ENCODE results near the gene VNN1.

VNN1 gene

DNA sequence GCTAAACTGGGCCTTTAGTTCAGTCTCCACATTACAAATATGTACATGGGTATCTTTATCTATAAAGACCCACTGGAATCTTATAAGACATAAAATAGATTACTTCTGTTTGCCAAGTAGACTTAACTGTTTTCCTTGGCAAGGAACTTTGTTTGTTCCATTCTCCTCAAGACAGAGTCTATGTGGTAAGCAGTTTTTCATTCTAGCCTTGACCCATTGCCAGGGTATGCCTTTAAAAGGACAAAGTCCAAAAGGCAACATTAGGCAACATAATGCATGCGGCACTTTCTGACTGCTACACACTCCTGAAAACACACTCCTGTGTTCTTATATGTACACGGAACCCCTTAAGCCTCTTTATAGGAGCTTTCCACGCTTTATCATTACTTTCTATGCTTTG, 20.4 kb downstream of the VNN1 start:
- no peak for DNase-seq
- no CpG with 5 or more reads among the region's 3 CpGs for whole genome bisulfite sequencing (ENCODE audit: extremely low coverage, insufficient coverage, low lambda C conversion rate)
- no peak overlapping the region for H3K18ac ChIP-seq (ENCODE audit: low read length)
- no peak overlapping the region for H4K5ac ChIP-seq (ENCODE audit: low read length)
- H2AK5ac ChIP-seq (ENCODE audit: low read length) = no peak overlapping the region
- no peak overlapping the region for H3K56ac ChIP-seq (ENCODE audit: low read length)
- no peak overlapping the region for H3K23ac ChIP-seq (ENCODE audit: low read length)
- H3K27ac ChIP-seq (ENCODE audit: low read depth, low read length) = no peak overlapping the region
- no peak overlapping the region for H3K4me3 ChIP-seq (ENCODE audit: low read length)
- H2BK5ac ChIP-seq (ENCODE audit: low read length) = no peak overlapping the region
- H2BK120ac ChIP-seq (ENCODE audit: low read depth, low read length) = no peak overlapping the region
- no peaks in the 10 kb centered on the region for H3K79me2 ChIP-seq (ENCODE audit: control insufficient read depth, insufficient read depth, low read length)
- H3K4me1 ChIP-seq (ENCODE audit: control insufficient read depth, low read depth, low read length) = no peaks in the 10 kb centered on the region
- H3K27me3 ChIP-seq (ENCODE audit: insufficient read depth, low read length, poor library complexity) = no peaks in the 10 kb centered on the region
- no peaks in the 10 kb centered on the region for H3K36me3 ChIP-seq (ENCODE audit: control insufficient read depth, insufficient read depth, low read length)
- H3K79me1 ChIP-seq (ENCODE audit: low read length) = no peaks in the 10 kb centered on the region
- H4K8ac ChIP-seq (ENCODE audit: low read depth, low read length) = no peak overlapping the region
- no peak overlapping the region for H3K4ac ChIP-seq (ENCODE audit: low read depth, low read length)
- H3K9ac ChIP-seq (ENCODE audit: low read length) = no peak overlapping the region
- no peak overlapping the region for H3K4me2 ChIP-seq (ENCODE audit: low read length)
- H2BK15ac ChIP-seq (replicated peaks; ENCODE audit: low read depth) = no peak overlapping the region

DNA sequence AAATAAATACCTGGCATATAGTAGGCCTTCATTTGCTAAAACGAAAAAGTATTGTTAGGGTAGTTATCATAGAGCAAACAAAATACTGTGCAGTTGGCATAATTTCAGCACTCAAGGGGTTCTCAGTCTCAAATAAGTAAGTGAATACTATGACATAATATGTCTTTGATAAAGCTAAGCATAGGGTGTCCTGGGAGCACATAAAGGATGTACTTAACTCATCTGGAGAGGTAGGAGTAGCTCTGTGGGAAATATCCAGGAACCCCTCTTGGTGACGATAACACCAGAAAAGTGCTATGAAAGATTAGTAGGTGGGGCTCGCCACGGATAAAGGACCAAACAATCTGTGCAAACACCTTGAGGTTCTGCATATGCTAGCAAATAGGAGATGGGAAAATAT, 23.2 kb downstream of the VNN1 start:
- no peak for DNase-seq
- Histone ChIP-seq H2BK15ac (replicated peaks; ENCODE audit: low read depth) (no peak overlapping the region), H3K9ac (ENCODE audit: low read length) (no peak overlapping the region), H3K4ac (ENCODE audit: low read depth, low read length) (no peak overlapping the region), H3K4me3 (ENCODE audit: low read length) (no peak overlapping the region), H3K56ac (ENCODE audit: low read length) (no peak overlapping the region), H3K27ac (ENCODE audit: low read depth, low read length) (no peak overlapping the region), H4K8ac (ENCODE audit: low read depth, low read length) (no peak overlapping the region), H2AK5ac (ENCODE audit: low read length) (no peak overlapping the region), H3K23ac (ENCODE audit: low read length) (no peak overlapping the region), H3K36me3 (ENCODE audit: control insufficient read depth, insufficient read depth, low read length) (no peaks in the 10 kb centered on the region), H3K79me1 (ENCODE audit: low read length) (no peaks in the 10 kb centered on the region), H4K5ac (ENCODE audit: low read length) (no peak overlapping the region), H3K79me2 (ENCODE audit: control insufficient read depth, insufficient read depth, low read length) (no peaks in the 10 kb centered on the region), H3K18ac (ENCODE audit: low read length) (no peak overlapping the region), H3K4me2 (ENCODE audit: low read length) (no peak overlapping the region), H3K4me1 (ENCODE audit: control insufficient read depth, low read depth, low read length) (no peaks in the 10 kb centered on the region), H3K27me3 (ENCODE audit: insufficient read depth, low read length, poor library complexity) (no peaks in the 10 kb centered on the region), H2BK5ac (ENCODE audit: low read length) (no peak overlapping the region), H2BK120ac (ENCODE audit: low read depth, low read length) (no peak overlapping the region)
- no CpG with 5 or more reads among the region's 4 CpGs for WGBS (ENCODE audit: extremely low coverage, insufficient coverage, low lambda C conversion rate)

- H2BK120ac ChIP-seq (ENCODE audit: low read depth, low read length) = no peak overlapping the region
- WGBS (ENCODE audit: extremely low coverage, insufficient coverage, low lambda C conversion rate) = no CpG with 5 or more reads among the region's 5 CpGs
- no peak overlapping the region for H3K56ac ChIP-seq (ENCODE audit: low read length)
- no peak overlapping the region for H4K8ac ChIP-seq (ENCODE audit: low read depth, low read length)
- no peaks in the 10 kb centered on the region for H3K36me3 ChIP-seq (ENCODE audit: control insufficient read depth, insufficient read depth, low read length)
- no peak overlapping the region for H2AK5ac ChIP-seq (ENCODE audit: low read length)
- no peak overlapping the region for H2BK15ac ChIP-seq (replicated peaks; ENCODE audit: low read depth)
- no peak overlapping the region for H3K18ac ChIP-seq (ENCODE audit: low read length)
- H3K79me1 ChIP-seq (ENCODE audit: low read length) = no peaks in the 10 kb centered on the region
- H3K79me2 ChIP-seq (ENCODE audit: control insufficient read depth, insufficient read depth, low read length) = no peaks in the 10 kb centered on the region
- no peaks in the 10 kb centered on the region for H3K4me1 ChIP-seq (ENCODE audit: control insufficient read depth, low read depth, low read length)
- H3K9ac ChIP-seq (ENCODE audit: low read length) = no peak overlapping the region
- H3K27ac ChIP-seq (ENCODE audit: low read depth, low read length) = no peak overlapping the region
- no peak overlapping the region for H3K4me3 ChIP-seq (ENCODE audit: low read length)
- no peak overlapping the region for H2BK5ac ChIP-seq (ENCODE audit: low read length)
- H3K4me2 ChIP-seq (ENCODE audit: low read length) = no peak overlapping the region
- H3K27me3 ChIP-seq (ENCODE audit: insufficient read depth, low read length, poor library complexity) = no peaks in the 10 kb centered on the region
- H4K5ac ChIP-seq (ENCODE audit: low read length) = no peak overlapping the region
- no peak overlapping the region for H3K23ac ChIP-seq (ENCODE audit: low read length)
- no peak overlapping the region for H3K4ac ChIP-seq (ENCODE audit: low read depth, low read length)
- DNase-seq = no peak
These were observed 26.5 kb downstream of the VNN1 start for GRCh38 chr6:132687306-132687705.

GRCh38 chr6:132686531-132686930, 27.3 kb downstream of the VNN1 start:
- Histone ChIP-seq H3K36me3 (ENCODE audit: control insufficient read depth, insufficient read depth, low read length) (no peaks in the 10 kb centered on the region), H3K4me2 (ENCODE audit: low read length) (no peak overlapping the region), H3K4me1 (ENCODE audit: control insufficient read depth, low read depth, low read length) (no peaks in the 10 kb centered on the region), H3K56ac (ENCODE audit: low read length) (no peak overlapping the region), H3K79me2 (ENCODE audit: control insufficient read depth, insufficient read depth, low read length) (no peaks in the 10 kb centered on the region), H4K8ac (ENCODE audit: low read depth, low read length) (no peak overlapping the region), H2BK15ac (replicated peaks; ENCODE audit: low read depth) (no peak overlapping the region), H3K27ac (ENCODE audit: low read depth, low read length) (no peak overlapping the region), H3K18ac (ENCODE audit: low read length) (no peak overlapping the region), H2AK5ac (ENCODE audit: low read length) (no peak overlapping the region), H2BK120ac (ENCODE audit: low read depth, low read length) (no peak overlapping the region), H4K5ac (ENCODE audit: low read length) (no peak overlapping the region), H3K23ac (ENCODE audit: low read length) (no peak overlapping the region), H3K4me3 (ENCODE audit: low read length) (no peak overlapping the region), H2BK5ac (ENCODE audit: low read length) (no peak overlapping the region), H3K4ac (ENCODE audit: low read depth, low read length) (no peak overlapping the region), H3K9ac (ENCODE audit: low read length) (no peak overlapping the region), H3K79me1 (ENCODE audit: low read length) (no peaks in the 10 kb centered on the region), H3K27me3 (ENCODE audit: insufficient read depth, low read length, poor library complexity) (no peaks in the 10 kb centered on the region)
- DNase-seq = no peak
- no CpG with 5 or more reads among the region's 3 CpGs for WGBS (ENCODE audit: extremely low coverage, insufficient coverage, low lambda C conversion rate)

- Histone ChIP-seq H3K4ac (ENCODE audit: low read depth, low read length) (no peak overlapping the region), H2BK15ac (replicated peaks; ENCODE audit: low read depth) (no peak overlapping the region), H2BK120ac (ENCODE audit: low read depth, low read length) (no peak overlapping the region), H3K4me2 (ENCODE audit: low read length) (no peak overlapping the region), H2BK5ac (ENCODE audit: low read length) (no peak overlapping the region), H3K56ac (ENCODE audit: low read length) (no peak overlapping the region), H2AK5ac (ENCODE audit: low read length) (no peak overlapping the region), H3K9ac (ENCODE audit: low read length) (no peak overlapping the region), H3K27me3 (ENCODE audit: insufficient read depth, low read length, poor library complexity) (no peaks in the 10 kb centered on the region), H3K23ac (ENCODE audit: low read length) (no peak overlapping the region), H3K4me3 (ENCODE audit: low read length) (no peak overlapping the region), H3K79me1 (ENCODE audit: low read length) (no peaks in the 10 kb centered on the region), H4K8ac (ENCODE audit: low read depth, low read length) (no peak overlapping the region), H3K18ac (ENCODE audit: low read length) (no peak overlapping the region), H3K36me3 (ENCODE audit: control insufficient read depth, insufficient read depth, low read length) (no peaks in the 10 kb centered on the region), H4K5ac (ENCODE audit: low read length) (no peak overlapping the region), H3K27ac (ENCODE audit: low read depth, low read length) (no peak overlapping the region), H3K79me2 (ENCODE audit: control insufficient read depth, insufficient read depth, low read length) (no peaks in the 10 kb centered on the region), H3K4me1 (ENCODE audit: control insufficient read depth, low read depth, low read length) (no peaks in the 10 kb centered on the region)
- DNase-seq = no peak
- WGBS (ENCODE audit: extremely low coverage, insufficient coverage, low lambda C conversion rate) = no CpG with 5 or more reads among the region's 3 CpGs
These were observed 28.8 kb downstream of the VNN1 start for GRCh38 chr6:132685009-132685408.

GRCh38 chr6:132684272-132684671, 29.6 kb downstream of the VNN1 start:
- no peaks in the 10 kb centered on the region for H3K4me1 ChIP-seq (ENCODE audit: control insufficient read depth, low read depth, low read length)
- H3K18ac ChIP-seq (ENCODE audit: low read length) = no peak overlapping the region
- H3K27ac ChIP-seq (ENCODE audit: low read depth, low read length) = no peak overlapping the region
- H3K4me3 ChIP-seq (ENCODE audit: low read length) = no peak overlapping the region
- no CpG with 5 or more reads among the region's 6 CpGs for WGBS (ENCODE audit: extremely low coverage, insufficient coverage, low lambda C conversion rate)
- no peak overlapping the region for H3K56ac ChIP-seq (ENCODE audit: low read length)
- no peak overlapping the region for H2AK5ac ChIP-seq (ENCODE audit: low read length)
- no peak for DNase-seq
- H3K79me2 ChIP-seq (ENCODE audit: control insufficient read depth, insufficient read depth, low read length) = no peaks in the 10 kb centered on the region
- no peaks in the 10 kb centered on the region for H3K27me3 ChIP-seq (ENCODE audit: insufficient read depth, low read length, poor library complexity)
- no peak overlapping the region for H3K23ac ChIP-seq (ENCODE audit: low read length)
- no peak overlapping the region for H2BK5ac ChIP-seq (ENCODE audit: low read length)
- H2BK15ac ChIP-seq (replicated peaks; ENCODE audit: low read depth) = no peak overlapping the region
- no peak overlapping the region for H3K4ac ChIP-seq (ENCODE audit: low read depth, low read length)
- H3K9ac ChIP-seq (ENCODE audit: low read length) = no peak overlapping the region
- no peak overlapping the region for H3K4me2 ChIP-seq (ENCODE audit: low read length)
- H3K79me1 ChIP-seq (ENCODE audit: low read length) = no peaks in the 10 kb centered on the region
- no peaks in the 10 kb centered on the region for H3K36me3 ChIP-seq (ENCODE audit: control insufficient read depth, insufficient read depth, low read length)
- H2BK120ac ChIP-seq (ENCODE audit: low read depth, low read length) = no peak overlapping the region
- H4K8ac ChIP-seq (ENCODE audit: low read depth, low read length) = no peak overlapping the region
- no peak overlapping the region for H4K5ac ChIP-seq (ENCODE audit: low read length)

All from mesendoderm (in vitro differentiated cells).